K562 (cell line): ENCODE data around the gene DNAH10.

Source experiments
- CEBPB ChIP-seq: fragments of 450-650 bp; IDR thresholded peaks from 2 replicates; pipeline ENCODE4 v1.6.1; 2016; ENCODE audit warnings: missing genetic modification characterization, missing compliant biosample characterization
- ZNF785 ChIP-seq: fragments of 250-450 bp; sonication (Bioruptor Pico); IDR thresholded peaks from 2 replicates; pipeline ENCODE4 v1.4.0; 2020; ENCODE audit warnings: mild to moderate bottlenecking
- TF ChIP-seq, protein P1 (sequence below): sonication (generic); formaldehyde crosslinking; IDR thresholded peaks from 2 replicates; pipeline ENCODE4 v1.8.1; 2023; ENCODE audit warnings: mild to moderate bottlenecking, missing genetic modification reagents

- TF ChIP-seq ZNF785 (CRISPR knock-in tag), result no peak
- TF ChIP-seq CEBPB (tag), result no peak
- TF ChIP-seq, protein P1, sequence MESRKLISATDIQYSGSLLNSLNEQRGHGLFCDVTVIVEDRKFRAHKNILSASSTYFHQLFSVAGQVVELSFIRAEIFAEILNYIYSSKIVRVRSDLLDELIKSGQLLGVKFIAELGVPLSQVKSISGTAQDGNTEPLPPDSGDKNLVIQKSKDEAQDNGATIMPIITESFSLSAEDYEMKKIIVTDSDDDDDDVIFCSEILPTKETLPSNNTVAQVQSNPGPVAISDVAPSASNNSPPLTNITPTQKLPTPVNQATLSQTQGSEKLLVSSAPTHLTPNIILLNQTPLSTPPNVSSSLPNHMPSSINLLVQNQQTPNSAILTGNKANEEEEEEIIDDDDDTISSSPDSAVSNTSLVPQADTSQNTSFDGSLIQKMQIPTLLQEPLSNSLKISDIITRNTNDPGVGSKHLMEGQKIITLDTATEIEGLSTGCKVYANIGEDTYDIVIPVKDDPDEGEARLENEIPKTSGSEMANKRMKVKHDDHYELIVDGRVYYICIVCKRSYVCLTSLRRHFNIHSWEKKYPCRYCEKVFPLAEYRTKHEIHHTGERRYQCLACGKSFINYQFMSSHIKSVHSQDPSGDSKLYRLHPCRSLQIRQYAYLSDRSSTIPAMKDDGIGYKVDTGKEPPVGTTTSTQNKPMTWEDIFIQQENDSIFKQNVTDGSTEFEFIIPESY (CRISPR knock-in tag), result no peak
Measured at GRCh38 chr12:123979566-123979965, 217.5 kb downstream of the DNAH10 start.
